ENCODE measurements around the gene CSNK2A3.

- TF ChIP-seq CTCF (IDR thresholded peaks at IDR 0.05), result no peak
- no peak for TF ChIP-seq POLR2A (IDR thresholded peaks at IDR 0.05)
Observed at GRCh38 chr11:11348303-11348702, 4.7 kb downstream of the CSNK2A3 start.

Measured in uterus (tissue), 2 donors.